M059J (cell line): Measurements from ENCODE around the gene OR51V1. TPM values are rescaled to one million over a fixed set of nuclear protein-coding genes. Genes with fewer than 3 reads are reported as not detected.

Experiments used
- DNase-seq: peaks from one replicate; pipeline ENCODE4 v3.0.0-alpha.2; 2012; ENCODE audit warnings: low read depth
- total RNA-seq: library from RNA; depleted of rRNA; stranded (reverse); fragments of >200 nt; shearing (Covaris generic); gene quantifications from 2 replicates; pipeline ENCODE4 v1.2.3, GENCODE V29; 2014

OR51V1 gene
- total RNA-seq, 1 experiment from 2014 or later: not detected

- DNase-seq: no peak
Measured at GRCh38 chr11:5231111-5231510, 30.6 kb upstream of the OR51V1 start.

- DNase-seq: no peak
Measured at GRCh38 chr11:5230266-5230665, 29.8 kb upstream of the OR51V1 start.

- no peak for DNase-seq
Measured at GRCh38 chr11:5229796-5230195, 29.3 kb upstream of the OR51V1 start.

- DNase-seq: no peak
Measured at GRCh38 chr11:5229356-5229755, 28.9 kb upstream of the OR51V1 start.

- no peak for DNase-seq
Measured at GRCh38 chr11:5228124-5228523, 27.6 kb upstream of the OR51V1 start.

- DNase-seq: no peak
Measured at GRCh38 chr11:5227681-5228080, 27.2 kb upstream of the OR51V1 start.

GRCh38 chr11:5226732-5227310, 26.3 kb upstream of the OR51V1 start, which contains the start of gene HBB:
Gene HBB (minus strand): TSS chr11:5227071. CDS start chr11:5227021, 50 bp downstream.
- DNase-seq: no peak

- DNase-seq: no peak
Measured at GRCh38 chr11:5225480-5225871, 25.0 kb upstream of the OR51V1 start.

- no peak for DNase-seq
Measured at GRCh38 chr11:5224538-5225479, 24.3 kb upstream of the OR51V1 start.

- no peak for DNase-seq
Measured at GRCh38 chr11:5223686-5224085, 23.2 kb upstream of the OR51V1 start.

- DNase-seq: no peak
Measured at GRCh38 chr11:5223146-5223545, 22.7 kb upstream of the OR51V1 start.

- no peak for DNase-seq
Measured at GRCh38 chr11:5210376-5210885, 9.9 kb upstream of the OR51V1 start.

- DNase-seq: peak; percentile 80
Measured at GRCh38 chr11:5204787-5205186, 4.3 kb upstream of the OR51V1 start.

GRCh38 chr11:5203366-5203765, 2.9 kb upstream of the OR51V1 start:
- peak; percentile 5 for DNase-seq

GRCh38 chr11:5198285-5198684, 2.2 kb downstream of the OR51V1 start:
- DNase-seq: no peak

GRCh38 chr11:5197536-5197935, 2.9 kb downstream of the OR51V1 start:
- DNase-seq: peak; percentile 3

- DNase-seq: no peak
Measured at GRCh38 chr11:5196731-5197130, 3.8 kb downstream of the OR51V1 start.

GRCh38 chr11:5196067-5196466, 4.4 kb downstream of the OR51V1 start:
- peak; percentile 22 for DNase-seq

- DNase-seq: no peak
Measured at GRCh38 chr11:5192738-5193137, 7.7 kb downstream of the OR51V1 start.

- no peak for DNase-seq
Measured at GRCh38 chr11:5188201-5188600, 12.3 kb downstream of the OR51V1 start.

- no peak for DNase-seq
Measured at GRCh38 chr11:5178046-5178837, 22.2 kb downstream of the OR51V1 start.

GRCh38 chr11:5174934-5175333, 25.5 kb downstream of the OR51V1 start:
- no peak for DNase-seq
